ENCODE results near the gene PRKCA. TPM values are rescaled to one million over a fixed set of nuclear protein-coding genes. Genes with fewer than 3 reads are reported as not detected.
A peak's percentile ranks its signal among the peaks of the same experiment; 100 is the strongest.

Gene PRKCA
- total and polyA plus RNA-seq, 2 of the 13 experiments (the other 11 are each of a cell fraction or from before 2014, with no cell fraction given), result 18.5 to 21.5 TPM

DNA sequence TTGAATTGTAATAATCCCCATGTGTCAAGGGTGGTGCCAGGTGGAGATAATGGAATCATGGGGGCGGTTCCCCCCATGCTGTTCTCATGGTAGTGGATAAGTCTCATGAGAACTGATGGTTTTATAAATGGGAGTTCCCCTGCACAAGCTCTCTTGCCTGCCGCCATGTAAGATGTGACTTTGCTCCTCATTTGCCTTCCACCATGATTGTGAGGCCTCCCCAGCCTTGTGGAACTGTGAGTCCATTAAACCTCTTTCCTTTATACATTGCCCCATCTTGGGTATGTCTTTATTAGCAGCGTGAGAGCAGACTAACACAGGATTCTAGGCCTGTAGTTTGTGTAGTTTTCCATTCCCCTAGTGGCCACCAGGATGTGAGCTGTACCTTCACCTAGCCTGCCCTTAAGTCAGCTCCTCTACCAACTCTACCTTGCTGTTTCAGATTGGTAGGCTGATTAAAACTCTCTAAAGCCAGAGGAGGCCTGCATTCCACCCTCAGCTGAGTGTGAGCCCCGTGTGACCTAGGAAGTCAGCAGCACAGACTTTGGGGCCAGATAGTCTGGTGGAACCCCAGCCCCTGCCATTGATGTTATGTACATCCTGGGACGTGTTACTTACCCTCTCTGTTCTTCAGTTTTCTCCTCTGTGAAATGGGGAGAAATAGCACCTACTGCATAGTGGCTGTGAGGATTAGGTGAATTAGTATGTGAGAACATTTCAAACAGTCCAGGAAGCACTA lies 280.1 kb downstream of the PRKCA start (continued):
- no peak for TF ChIP-seq TBX3 (IDR thresholded peaks at IDR 0.05; ENCODE audit: borderline replicate concordance)
- TF ChIP-seq SRSF4 (IDR thresholded peaks at IDR 0.05; ENCODE audit: low read depth, low read length, poor library complexity, severe bottlenecking), result no peak
- TF ChIP-seq, protein P1, sequence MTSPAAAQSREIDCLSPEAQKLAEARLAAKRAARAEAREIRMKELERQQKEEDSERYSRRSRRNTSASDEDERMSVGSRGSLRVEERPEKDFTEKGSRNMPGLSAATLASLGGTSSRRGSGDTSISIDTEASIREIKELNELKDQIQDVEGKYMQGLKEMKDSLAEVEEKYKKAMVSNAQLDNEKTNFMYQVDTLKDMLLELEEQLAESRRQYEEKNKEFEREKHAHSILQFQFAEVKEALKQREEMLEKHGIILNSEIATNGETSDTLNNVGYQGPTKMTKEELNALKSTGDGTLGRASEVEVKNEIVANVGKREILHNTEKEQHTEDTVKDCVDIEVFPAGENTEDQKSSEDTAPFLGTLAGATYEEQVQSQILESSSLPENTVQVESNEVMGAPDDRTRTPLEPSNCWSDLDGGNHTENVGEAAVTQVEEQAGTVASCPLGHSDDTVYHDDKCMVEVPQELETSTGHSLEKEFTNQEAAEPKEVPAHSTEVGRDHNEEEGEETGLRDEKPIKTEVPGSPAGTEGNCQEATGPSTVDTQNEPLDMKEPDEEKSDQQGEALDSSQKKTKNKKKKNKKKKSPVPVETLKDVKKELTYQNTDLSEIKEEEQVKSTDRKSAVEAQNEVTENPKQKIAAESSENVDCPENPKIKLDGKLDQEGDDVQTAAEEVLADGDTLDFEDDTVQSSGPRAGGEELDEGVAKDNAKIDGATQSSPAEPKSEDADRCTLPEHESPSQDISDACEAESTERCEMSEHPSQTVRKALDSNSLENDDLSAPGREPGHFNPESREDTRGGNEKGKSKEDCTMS (CRISPR knock-in tag; conservative IDR thresholded peaks at IDR 0.05), result no peak
- TF ChIP-seq HNF4A (CRISPR knock-in tag; IDR thresholded peaks at IDR 0.05), result no peak
- TF ChIP-seq, protein P2, sequence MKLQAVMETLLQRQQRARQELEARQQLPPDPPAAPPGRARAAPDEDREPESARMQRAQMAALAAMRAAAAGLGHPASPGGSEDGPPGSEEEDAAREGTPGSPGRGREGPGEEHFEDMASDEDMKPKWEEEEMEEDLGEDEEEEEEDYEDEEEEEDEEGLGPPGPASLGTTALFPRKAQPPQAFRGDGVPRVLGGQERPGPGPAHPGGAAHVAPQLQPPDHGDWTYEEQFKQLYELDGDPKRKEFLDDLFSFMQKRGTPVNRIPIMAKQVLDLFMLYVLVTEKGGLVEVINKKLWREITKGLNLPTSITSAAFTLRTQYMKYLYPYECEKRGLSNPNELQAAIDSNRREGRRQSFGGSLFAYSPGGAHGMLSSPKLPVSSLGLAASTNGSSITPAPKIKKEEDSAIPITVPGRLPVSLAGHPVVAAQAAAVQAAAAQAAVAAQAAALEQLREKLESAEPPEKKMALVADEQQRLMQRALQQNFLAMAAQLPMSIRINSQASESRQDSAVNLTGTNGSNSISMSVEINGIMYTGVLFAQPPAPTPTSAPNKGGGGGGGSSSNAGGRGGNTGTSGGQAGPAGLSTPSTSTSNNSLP (IDR thresholded peaks at IDR 0.05; ENCODE audit: low read depth, low read length), result no peak
- TF ChIP-seq, protein P3, sequence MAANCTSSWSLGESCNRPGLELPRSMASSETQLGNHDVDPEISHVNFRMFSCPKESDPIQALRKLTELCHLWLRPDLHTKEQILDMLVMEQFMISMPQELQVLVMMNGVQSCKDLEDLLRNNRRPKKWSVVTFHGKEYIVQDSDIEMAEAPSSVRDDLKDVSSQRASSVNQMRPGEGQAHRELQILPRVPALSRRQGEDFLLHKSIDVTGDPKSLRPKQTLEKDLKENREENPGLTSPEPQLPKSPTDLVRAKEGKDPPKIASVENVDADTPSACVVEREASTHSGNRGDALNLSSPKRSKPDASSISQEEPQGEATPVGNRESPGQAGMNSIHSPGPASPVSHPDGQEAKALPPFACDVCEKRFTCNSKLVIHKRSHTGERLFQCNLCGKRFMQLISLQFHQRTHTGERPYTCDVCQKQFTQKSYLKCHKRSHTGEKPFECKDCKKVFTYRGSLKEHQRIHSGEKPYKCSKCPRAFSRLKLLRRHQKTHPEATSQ (CRISPR knock-in tag; IDR thresholded peaks at IDR 0.05; ENCODE audit: borderline replicate concordance), result peak; percentile 65; the same call in 1 of the 2 replicates
- 0 out of 2 replicates have a peak, but pooled peaks have one; percentile 17 for TF ChIP-seq ZFX (CRISPR knock-in tag; IDR thresholded peaks at IDR 0.05; ENCODE audit: low read depth)
- TF ChIP-seq ZNF34 (CRISPR knock-in tag; IDR thresholded peaks at IDR 0.05; ENCODE audit: borderline replicate concordance), result no peak
- TF ChIP-seq, protein P4, sequence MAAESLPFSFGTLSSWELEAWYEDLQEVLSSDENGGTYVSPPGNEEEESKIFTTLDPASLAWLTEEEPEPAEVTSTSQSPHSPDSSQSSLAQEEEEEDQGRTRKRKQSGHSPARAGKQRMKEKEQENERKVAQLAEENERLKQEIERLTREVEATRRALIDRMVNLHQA (CRISPR knock-in tag; IDR thresholded peaks at IDR 0.05), result no peak
- TF ChIP-seq, protein P5, sequence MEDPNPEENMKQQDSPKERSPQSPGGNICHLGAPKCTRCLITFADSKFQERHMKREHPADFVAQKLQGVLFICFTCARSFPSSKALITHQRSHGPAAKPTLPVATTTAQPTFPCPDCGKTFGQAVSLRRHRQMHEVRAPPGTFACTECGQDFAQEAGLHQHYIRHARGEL (CRISPR knock-in tag; IDR thresholded peaks at IDR 0.05), result no peak
- TF ChIP-seq ZNF644 (CRISPR knock-in tag; IDR thresholded peaks at IDR 0.05; ENCODE audit: low read depth), result no peak
- no peak for TF ChIP-seq SKI (IDR thresholded peaks at IDR 0.05; ENCODE audit: partially characterized antibody)
- no peak for TF ChIP-seq HOXA5 (CRISPR knock-in tag; IDR thresholded peaks at IDR 0.05)
- TF ChIP-seq AGO1 (IDR thresholded peaks at IDR 0.05; ENCODE audit: low read depth, low read length, poor library complexity, severe bottlenecking), result no peak
- no peak for TF ChIP-seq ZSCAN12 (CRISPR knock-in tag; IDR thresholded peaks at IDR 0.05)
- no peak for TF ChIP-seq ZNF607 (CRISPR knock-in tag; IDR thresholded peaks at IDR 0.05; ENCODE audit: borderline replicate concordance)
- 0 out of 2 replicates have a peak, but pooled peaks have one; percentile 39 for TF ChIP-seq CHD4 (IDR thresholded peaks at IDR 0.05; ENCODE audit: borderline replicate concordance, low read length)
- TF ChIP-seq HDAC2 (CRISPR knock-in tag; IDR thresholded peaks at IDR 0.05), result 0 out of 2 replicates have a peak, but pooled peaks have one; percentile 11
- TF ChIP-seq RBFOX2 (IDR thresholded peaks at IDR 0.05; ENCODE audit: low read depth, low read length), result no peak
- no peak for TF ChIP-seq ZNF891 (CRISPR knock-in tag; IDR thresholded peaks at IDR 0.05)
- TF ChIP-seq MAFF (IDR thresholded peaks at IDR 0.05; ENCODE audit: low read depth, low read length), result no peak

Data from HepG2 (cell line).